Gastroesophageal sphincter (tissue), 3 donors: ENCODE results near the gene DAB1.

ENCODE experiments used
- CTCF ChIP-seq, 4 experiments: fragments of 200-600 bp in 2 of 4; fragments of 450-650 bp in 2 of 4; sonication (generic) in 1 of 4; IDR thresholded peaks; one replicate each; pipeline ENCODE4 v1.5.1; 2017 to 2019; ENCODE audit warnings: antibody characterized with exemption in 4 of 4, mild to moderate bottlenecking in 2 of 4, moderate library complexity in 2 of 4
- EP300 ChIP-seq: sonication (generic); formaldehyde crosslinking; IDR thresholded peaks from one replicate; pipeline ENCODE4 v1.6.1; 2017; ENCODE audit warnings: antibody characterized with exemption, mild to moderate bottlenecking
- POLR2AphosphoS5 ChIP-seq: sonication (generic); formaldehyde crosslinking; IDR thresholded peaks from one replicate; pipeline ENCODE4 v1.6.1; 2017; ENCODE audit warnings: antibody characterized with exemption

DNA sequence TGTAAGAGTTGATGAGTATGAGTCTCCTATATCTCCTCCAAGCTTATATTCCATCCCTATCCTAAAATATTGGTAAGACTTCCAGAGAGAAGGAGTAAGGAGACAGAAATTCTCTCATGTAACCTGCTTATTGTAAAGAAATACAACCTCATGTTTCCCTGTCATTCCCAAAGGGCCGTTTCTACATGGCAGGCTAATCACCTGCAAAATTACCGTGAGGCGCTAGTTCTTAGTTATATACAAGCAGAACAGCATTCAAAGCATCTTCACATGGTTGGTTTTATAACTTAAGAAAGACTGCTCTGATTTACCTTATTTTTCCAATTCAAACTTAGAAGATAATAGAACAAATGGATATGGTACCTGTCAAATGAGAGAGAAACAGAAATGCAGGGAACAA, 42.9 kb downstream of the DAB1 start:
- TF ChIP-seq CTCF (IDR thresholded peaks at IDR 0.05), result no peak
- no peak for TF ChIP-seq POLR2AphosphoS5
- TF ChIP-seq EP300, result no peak
